Uterus (tissue), 2 donors: Measurements from ENCODE around the gene SUPT20H.

Source experiments
- POLR2A ChIP-seq, 2 donors: fragments of 450-650 bp; IDR thresholded peaks; one replicate each; pipeline ENCODE4 v1.6.1; 2016; ENCODE audit warnings: antibody characterized with exemption in 2 of 2, mild to moderate bottlenecking in 1 of 2, moderate library complexity in 1 of 2
- TF ChIP-seq, protein P1 (sequence below), 4 experiments: fragments of 200-600 bp in 2 of 4; fragments of 450-650 bp in 2 of 4; sonication (generic) in 2 of 4; IDR thresholded peaks; one replicate each; pipeline ENCODE4 v1.5.1; 2016 to 2019; ENCODE audit warnings: antibody characterized with exemption in 4 of 4, mild to moderate bottlenecking in 2 of 4, moderate library complexity in 1 of 4

GRCh38 chr13:37001921-37002250 lies 57.6 kb downstream of the SUPT20H start:
- TF ChIP-seq, protein P1, sequence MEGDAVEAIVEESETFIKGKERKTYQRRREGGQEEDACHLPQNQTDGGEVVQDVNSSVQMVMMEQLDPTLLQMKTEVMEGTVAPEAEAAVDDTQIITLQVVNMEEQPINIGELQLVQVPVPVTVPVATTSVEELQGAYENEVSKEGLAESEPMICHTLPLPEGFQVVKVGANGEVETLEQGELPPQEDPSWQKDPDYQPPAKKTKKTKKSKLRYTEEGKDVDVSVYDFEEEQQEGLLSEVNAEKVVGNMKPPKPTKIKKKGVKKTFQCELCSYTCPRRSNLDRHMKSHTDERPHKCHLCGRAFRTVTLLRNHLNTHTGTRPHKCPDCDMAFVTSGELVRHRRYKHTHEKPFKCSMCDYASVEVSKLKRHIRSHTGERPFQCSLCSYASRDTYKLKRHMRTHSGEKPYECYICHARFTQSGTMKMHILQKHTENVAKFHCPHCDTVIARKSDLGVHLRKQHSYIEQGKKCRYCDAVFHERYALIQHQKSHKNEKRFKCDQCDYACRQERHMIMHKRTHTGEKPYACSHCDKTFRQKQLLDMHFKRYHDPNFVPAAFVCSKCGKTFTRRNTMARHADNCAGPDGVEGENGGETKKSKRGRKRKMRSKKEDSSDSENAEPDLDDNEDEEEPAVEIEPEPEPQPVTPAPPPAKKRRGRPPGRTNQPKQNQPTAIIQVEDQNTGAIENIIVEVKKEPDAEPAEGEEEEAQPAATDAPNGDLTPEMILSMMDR (IDR thresholded peaks at IDR 0.05), result no peak
- no peak for TF ChIP-seq POLR2A (IDR thresholded peaks at IDR 0.05)
